Middle frontal gyrus (tissue), 1 donor: ENCODE measurements around the gene GPC5.
"Not testable (repeated sequence)": the region's sequence is repeated elsewhere in the genome, so short reads cannot be mapped to it uniquely, and the experiment has no call there.

ENCODE experiments used
- DNase-seq: peaks from one replicate; pipeline ENCODE4 v3.0.0-alpha.2; 2015; ENCODE audit warnings: low spot score; ENCODE audit errors: extremely low spot score

Gene GPC5

GRCh38 chr13:92613921-92614320 is 1215.5 kb downstream of the GPC5 start:
- no peak for DNase-seq

- DNase-seq, result no peak
Measured at GRCh38 chr13:92621985-92622384, 1223.6 kb downstream of the GPC5 start.

- DNase-seq, result no peak
Measured at GRCh38 chr13:92622905-92623304, 1224.5 kb downstream of the GPC5 start.

- no peak for DNase-seq
Measured at GRCh38 chr13:92626274-92626673, 1227.9 kb downstream of the GPC5 start.

- DNase-seq, result no peak
Measured at GRCh38 chr13:92640936-92641335, 1242.5 kb downstream of the GPC5 start.

- no peak for DNase-seq
Measured at GRCh38 chr13:92649140-92649813, 1250.9 kb downstream of the GPC5 start.

- DNase-seq, result no peak
Measured at GRCh38 chr13:92656103-92656502, 1257.7 kb downstream of the GPC5 start.

- no peak for DNase-seq
Measured at GRCh38 chr13:92656648-92657047, 1258.2 kb downstream of the GPC5 start.

GRCh38 chr13:92657565-92657964 is 1259.1 kb downstream of the GPC5 start:
- DNase-seq, result no peak

- DNase-seq, result no peak
Measured at GRCh38 chr13:92658293-92658692, 1259.9 kb downstream of the GPC5 start.

GRCh38 chr13:92661406-92661805 is 1263.0 kb downstream of the GPC5 start:
- no peak for DNase-seq

- DNase-seq, result no peak
Measured at GRCh38 chr13:92668157-92668556, 1269.7 kb downstream of the GPC5 start.

- DNase-seq, result no peak
Measured at GRCh38 chr13:92670096-92670495, 1271.7 kb downstream of the GPC5 start.

- DNase-seq, result no peak
Measured at GRCh38 chr13:92671821-92672220, 1273.4 kb downstream of the GPC5 start.

- DNase-seq, result no peak
Measured at GRCh38 chr13:92676246-92676645, 1277.8 kb downstream of the GPC5 start.

GRCh38 chr13:92677571-92677970 is 1279.2 kb downstream of the GPC5 start:
- no peak for DNase-seq

- no peak for DNase-seq
Measured at GRCh38 chr13:92679602-92680001, 1281.2 kb downstream of the GPC5 start.

GRCh38 chr13:92681239-92681638 is 1282.8 kb downstream of the GPC5 start:
- DNase-seq, result no peak

GRCh38 chr13:92682832-92683517 is 1284.6 kb downstream of the GPC5 start:
- no peak for DNase-seq

- DNase-seq, result no peak
Measured at GRCh38 chr13:92694047-92694446, 1295.6 kb downstream of the GPC5 start.

GRCh38 chr13:92695827-92696226 is 1297.4 kb downstream of the GPC5 start:
- not testable (repeated sequence) for DNase-seq

- no peak for DNase-seq
Measured at GRCh38 chr13:92716749-92717148, 1318.3 kb downstream of the GPC5 start.

- no peak for DNase-seq
Measured at GRCh38 chr13:92717857-92718256, 1319.4 kb downstream of the GPC5 start.
